ENCODE measurements around the gene CATSPERD. TPM values are rescaled to one million over a fixed set of nuclear protein-coding genes. Genes with fewer than 3 reads are reported as not detected.

Gene CATSPERD
- total RNA-seq, 1 donor from 2014 or later, result not detected

DNA sequence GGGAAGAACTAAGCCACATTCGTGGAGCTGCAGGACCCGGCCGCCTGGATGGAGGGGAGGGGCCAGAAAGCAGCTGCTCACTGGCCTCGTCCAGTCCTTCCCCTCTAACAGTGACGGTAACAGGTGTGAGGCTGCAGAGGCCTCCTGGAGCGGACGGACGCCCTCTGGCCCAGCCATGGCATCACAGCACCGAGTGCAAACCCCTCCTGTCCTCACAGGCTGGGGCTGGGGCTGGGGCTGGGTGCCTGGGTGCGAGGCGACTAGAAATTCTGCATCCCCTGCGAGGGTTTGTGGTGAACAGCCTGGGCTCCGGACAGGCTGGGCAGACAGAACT is 43.7 kb upstream of the CATSPERD start:
- DNase-seq (ENCODE audit: low read depth), result no peak
- TF ChIP-seq, protein P1, sequence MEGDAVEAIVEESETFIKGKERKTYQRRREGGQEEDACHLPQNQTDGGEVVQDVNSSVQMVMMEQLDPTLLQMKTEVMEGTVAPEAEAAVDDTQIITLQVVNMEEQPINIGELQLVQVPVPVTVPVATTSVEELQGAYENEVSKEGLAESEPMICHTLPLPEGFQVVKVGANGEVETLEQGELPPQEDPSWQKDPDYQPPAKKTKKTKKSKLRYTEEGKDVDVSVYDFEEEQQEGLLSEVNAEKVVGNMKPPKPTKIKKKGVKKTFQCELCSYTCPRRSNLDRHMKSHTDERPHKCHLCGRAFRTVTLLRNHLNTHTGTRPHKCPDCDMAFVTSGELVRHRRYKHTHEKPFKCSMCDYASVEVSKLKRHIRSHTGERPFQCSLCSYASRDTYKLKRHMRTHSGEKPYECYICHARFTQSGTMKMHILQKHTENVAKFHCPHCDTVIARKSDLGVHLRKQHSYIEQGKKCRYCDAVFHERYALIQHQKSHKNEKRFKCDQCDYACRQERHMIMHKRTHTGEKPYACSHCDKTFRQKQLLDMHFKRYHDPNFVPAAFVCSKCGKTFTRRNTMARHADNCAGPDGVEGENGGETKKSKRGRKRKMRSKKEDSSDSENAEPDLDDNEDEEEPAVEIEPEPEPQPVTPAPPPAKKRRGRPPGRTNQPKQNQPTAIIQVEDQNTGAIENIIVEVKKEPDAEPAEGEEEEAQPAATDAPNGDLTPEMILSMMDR (conservative IDR thresholded peaks at IDR 0.05; ENCODE audit: low read depth, low read length), result no peak
- no peak overlapping the region for H3K4me3 ChIP-seq (ENCODE audit: low read depth, low read length)

DNA sequence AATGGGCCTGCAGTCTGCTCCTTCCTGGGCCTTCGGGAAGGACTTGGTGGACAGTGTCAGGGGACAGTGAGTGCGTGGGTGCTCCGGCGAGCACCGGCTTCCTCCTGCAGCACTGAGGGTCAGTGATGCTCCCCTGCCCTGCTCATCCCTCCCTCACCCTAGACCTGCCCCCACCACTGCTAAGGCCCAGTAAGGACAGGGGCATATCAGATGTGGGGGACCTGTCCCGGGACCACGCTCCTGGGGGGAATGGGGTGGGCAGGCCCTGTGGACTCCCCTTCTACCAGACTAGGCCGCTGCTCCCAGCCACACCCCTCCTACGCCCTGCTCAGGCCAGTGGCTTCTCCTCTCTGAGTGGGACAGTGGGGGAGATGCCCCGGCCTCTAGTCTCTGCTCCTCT is 43.3 kb upstream of the CATSPERD start:
- no peak for DNase-seq (ENCODE audit: low read depth)
- H3K4me3 ChIP-seq (ENCODE audit: low read depth, low read length), result no peak overlapping the region
- TF ChIP-seq, protein P1 (conservative IDR thresholded peaks at IDR 0.05; ENCODE audit: low read depth, low read length), result no peak

DNA sequence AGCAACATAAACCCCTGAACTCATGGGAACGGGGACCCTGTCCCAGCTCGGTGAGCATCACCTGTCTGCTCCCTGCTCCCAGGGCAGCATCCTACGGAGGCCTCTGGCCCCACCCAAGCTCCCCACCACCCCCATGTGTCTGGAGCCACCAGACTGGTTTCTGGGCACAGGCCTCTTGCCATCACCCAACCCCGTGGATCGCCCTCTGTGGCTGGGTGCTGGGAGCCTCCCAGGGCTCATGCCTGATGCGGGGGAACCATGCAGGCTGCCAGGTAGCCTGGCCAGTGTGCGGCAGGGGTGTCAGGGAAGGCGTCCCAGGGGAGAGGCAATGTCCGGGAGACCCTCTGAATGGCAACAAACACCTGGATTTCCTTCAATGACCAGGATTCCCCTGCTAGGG is 42.9 kb upstream of the CATSPERD start:
- H3K4me3 ChIP-seq (ENCODE audit: low read depth, low read length), result no peak overlapping the region
- TF ChIP-seq, protein P1 (conservative IDR thresholded peaks at IDR 0.05; ENCODE audit: low read depth, low read length), result no peak
- no peak for DNase-seq (ENCODE audit: low read depth)

DNA sequence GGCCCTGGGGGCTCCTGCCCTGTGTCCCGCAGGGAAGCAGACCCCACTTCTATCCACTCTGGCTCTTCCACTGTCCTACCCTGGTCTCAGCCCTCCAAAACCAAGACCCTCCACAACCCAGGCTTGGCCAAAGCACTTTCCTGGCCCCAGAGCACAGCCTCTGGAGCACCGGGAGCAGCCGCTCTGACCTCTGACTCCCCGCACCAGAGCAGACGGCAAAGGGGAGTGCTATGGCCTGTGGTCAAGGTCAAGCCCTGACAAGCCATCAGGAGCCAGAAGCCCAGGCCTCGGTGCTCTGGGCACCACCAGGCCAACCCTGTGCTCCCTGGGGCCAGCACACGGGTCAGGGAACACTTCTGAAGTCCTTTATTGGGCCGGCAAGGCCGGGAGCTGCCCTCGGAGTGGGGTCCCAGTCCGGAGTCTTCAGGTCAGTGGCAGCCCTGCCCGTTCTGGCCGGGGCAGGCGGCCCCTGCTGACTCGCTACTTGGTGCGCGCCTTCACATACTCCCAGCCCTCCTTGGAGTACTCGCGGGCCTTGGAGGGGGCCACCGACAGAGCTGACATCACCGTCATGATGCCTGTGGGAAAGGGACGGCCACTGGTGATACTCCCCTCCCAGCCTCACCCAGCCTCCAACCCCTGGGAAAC is 42.2 kb upstream of the CATSPERD start:
- no peak overlapping the region for H3K4me3 ChIP-seq (ENCODE audit: low read depth, low read length)
- TF ChIP-seq, protein P1 (conservative IDR thresholded peaks at IDR 0.05; ENCODE audit: low read depth, low read length), result no peak
- DNase-seq (ENCODE audit: low read depth), result no peak

DNA sequence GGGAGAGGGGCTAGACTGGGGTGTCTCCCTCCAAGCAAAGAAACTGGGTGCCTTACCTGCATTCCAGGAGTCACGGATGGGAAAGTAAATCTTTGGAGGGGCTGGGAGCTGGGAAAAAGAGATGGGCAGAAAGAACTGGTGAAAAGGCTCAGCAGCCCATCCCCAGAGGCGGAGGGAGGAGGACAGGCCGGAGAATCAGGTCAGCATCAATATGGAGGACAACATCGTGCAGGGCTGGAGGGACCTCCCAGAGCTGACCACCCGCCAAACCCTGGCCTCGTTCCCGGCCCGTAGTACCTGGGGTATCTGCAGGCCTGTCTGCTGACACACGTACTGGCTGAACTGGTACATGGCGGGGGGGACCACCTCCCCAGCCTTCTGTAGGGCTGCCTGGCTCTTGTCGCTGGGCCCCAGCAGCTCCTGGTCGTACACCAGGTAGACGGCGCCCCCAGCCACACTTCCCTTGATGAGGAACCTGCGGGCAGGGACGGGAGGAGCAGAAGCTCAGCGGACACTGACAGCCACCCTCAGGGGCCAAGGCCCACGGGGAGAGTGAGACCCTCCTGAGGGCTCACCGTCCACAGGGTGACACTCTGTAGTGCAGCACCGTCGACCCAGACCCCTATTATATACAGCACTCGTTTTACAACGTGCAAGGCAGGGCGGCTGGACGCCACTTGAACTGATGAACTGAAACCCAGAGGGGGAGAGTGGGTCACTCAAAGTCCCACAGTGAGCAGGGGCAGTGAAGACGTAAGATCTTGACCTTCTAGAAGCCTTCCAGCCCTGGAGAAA is 41.0 kb upstream of the CATSPERD start:
- TF ChIP-seq, protein P1 (conservative IDR thresholded peaks at IDR 0.05; ENCODE audit: low read depth, low read length), result no peak
- no peak for DNase-seq (ENCODE audit: low read depth)

DNA sequence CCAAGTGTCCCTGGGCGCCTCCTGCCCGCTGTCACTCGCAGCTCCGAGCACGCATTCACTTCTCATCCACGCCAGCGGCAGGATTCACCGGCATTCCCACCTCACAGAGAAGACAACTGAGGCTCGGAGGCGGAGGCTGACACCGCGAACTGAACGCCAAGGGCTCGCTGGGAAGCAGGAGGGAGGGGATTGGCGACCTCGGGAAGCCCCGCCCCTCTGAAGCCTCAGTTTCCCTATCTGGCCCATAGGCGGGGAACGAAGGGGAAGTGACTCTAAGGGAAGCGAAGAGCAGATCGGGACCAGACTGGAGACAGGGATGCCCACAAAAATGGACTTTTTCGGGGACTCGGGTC is 40.4 kb upstream of the CATSPERD start:
- TF ChIP-seq, protein P1 (conservative IDR thresholded peaks at IDR 0.05; ENCODE audit: low read depth, low read length), result no peak
- peak overlapping the region; percentile 74 for H3K4me3 ChIP-seq (ENCODE audit: low read depth, low read length)
- no peak for DNase-seq (ENCODE audit: low read depth)

More for the DNA sequence above, 41.0 kb upstream of the CATSPERD start:
- peak overlapping the region; percentile 74 for H3K4me3 ChIP-seq (ENCODE audit: low read depth, low read length)
